K562 (cell line): ENCODE measurements around the gene C12orf42. TPM values are rescaled to one million over a fixed set of nuclear protein-coding genes. Genes with fewer than 3 reads are reported as not detected.

ENCODE experiments used
- ATAC-seq: fragments of 200-7000 bp; cut with Tn5 transposase; 3 replicates; pipeline ENCODE4 v1.9.1; 2020; ENCODE audit warnings: moderate library complexity
- BruUV-seq: library from RNA; stranded (reverse); fragments of 400-500 nt; replicated peaks from 2 replicates; lab custom pipeline; 2021; lab: Mats Ljungman, UMichigan
- CTCF ChIA-PET: fragments of 300-600 bp; formaldehyde crosslinking; extraction: SDS; loops from one replicate; lab custom pipeline; 2021; ENCODE audit warnings: low intra/inter-chr PET ratio; lab: Yijun Ruan, JAX
- POLR2A ChIA-PET: fragments of 300-600, 350-650 bp; sonication (Branson Sonifier 250); formaldehyde crosslinking; extraction: SDS; loops from one replicate; lab custom pipeline; 2021; ENCODE audit warnings: antibody characterized with exemption, inconsistent platforms; lab: Yijun Ruan, JAX
- DNase-seq, 4 experiments: peaks; one replicate each; pipeline versions ENCODE4 v3.0.0 to v3.0.0-alpha.2; 2011 to 2018; ENCODE audit warnings: low spot score in 3 of 4, mixed read lengths in 3 of 4; ENCODE audit errors: extremely low read depth in 1 of 4
- FAIRE-seq: peaks from 2 replicates; lab custom pipeline; 2011; peaks lifted over from hg19 to GRCh38; lab: Jason Lieb, UNC
- H2AFZ ChIP-seq: 2 replicates; pipeline ENCODE4 v1.6.0; 2011; ENCODE audit warnings: low read depth, low read length, control low read depth, inconsistent platforms
- H3K27ac ChIP-seq: fragments of 200-600 bp; 3 replicates; pipeline ENCODE4 v1.8.0; 2011; ENCODE audit warnings: low read depth, mild to moderate bottlenecking, control low read depth, inconsistent platforms, low read length, moderate library complexity, mixed read lengths; ENCODE audit errors: extremely low read depth
- H3K27me3 ChIP-seq, 2 experiments: fragments of 300-600 bp in 1 of 2; 2 replicates in 1 of 2; 3 replicates in 1 of 2; pipeline versions ENCODE4 v1.6.0 to v1.8.0; 2011; ENCODE audit warnings: inconsistent platforms in 2 of 2, low read length in 2 of 2, mild to moderate bottlenecking in 1 of 2, mixed read lengths in 1 of 2, moderate library complexity in 1 of 2; ENCODE audit not compliant: control insufficient read depth in 2 of 2, insufficient read depth in 2 of 2
- H3K36me3 ChIP-seq: fragments of 300-600 bp; 3 replicates; pipeline ENCODE4 v1.8.0; 2011; ENCODE audit warnings: mild to moderate bottlenecking, low read length, inconsistent platforms; ENCODE audit not compliant: control insufficient read depth, insufficient read depth
- H3K4me1 ChIP-seq, 2 experiments: fragments of 200-600 bp in 1 of 2; replicated peaks in 1 of 2; 2 replicates in 1 of 2; 3 replicates in 1 of 2; pipeline versions ENCODE4 v1.5.1 to v1.8.0; 2011; ENCODE audit warnings: inconsistent platforms in 2 of 2, low read length in 2 of 2, mild to moderate bottlenecking in 1 of 2, mixed read lengths in 1 of 2, moderate library complexity in 1 of 2; ENCODE audit not compliant: control insufficient read depth in 2 of 2, insufficient read depth in 2 of 2
- H3K4me2 ChIP-seq: 2 replicates; pipeline ENCODE4 v1.6.1; 2011; ENCODE audit warnings: low read length, control low read depth, inconsistent platforms, mixed read lengths; ENCODE audit not compliant: insufficient read depth
- H3K4me3 ChIP-seq: fragments of 200-600 bp; sonication (generic), shearing (Covaris generic); 2 replicates; pipeline ENCODE4 v1.5.1; 2016; ENCODE audit warnings: control low read depth, inconsistent platforms
- H3K79me2 ChIP-seq: fragments of 200-600 bp; 3 replicates; pipeline ENCODE4 v1.8.0; 2011; ENCODE audit warnings: low read length, inconsistent platforms; ENCODE audit not compliant: control insufficient read depth, insufficient read depth
- H3K9ac ChIP-seq, 2 experiments: 2 replicates each; pipeline versions ENCODE4 v1.6.0 to v1.6.1; 2011; ENCODE audit warnings: low read depth in 2 of 2, low read length in 2 of 2, control low read depth in 1 of 2, inconsistent platforms in 1 of 2, mild to moderate bottlenecking in 1 of 2, mixed read lengths in 1 of 2; ENCODE audit not compliant: insufficient read depth in 1 of 2
- H3K9me1 ChIP-seq: one replicate; pipeline ENCODE4 v1.6.0; 2011; ENCODE audit warnings: inconsistent platforms, mild to moderate bottlenecking, low read length, moderate library complexity; ENCODE audit not compliant: control insufficient read depth, insufficient read depth
- H3K9me3 ChIP-seq: replicated peaks from 2 replicates; pipeline ENCODE4 v1.5.1; 2011; ENCODE audit warnings: low read depth, low read length, inconsistent platforms; ENCODE audit not compliant: control insufficient read depth, insufficient read depth
- H4K20me1 ChIP-seq: replicated peaks from 2 replicates; pipeline ENCODE4 v1.6.1; 2011; ENCODE audit warnings: low read length, inconsistent platforms, mixed read lengths; ENCODE audit not compliant: control insufficient read depth, insufficient read depth
- GABPA ChIP-seq: fragments of 200-800 bp; sonication (Bioruptor generic); conservative IDR thresholded peaks from 2 replicates; pipeline ENCODE4 v1.6.1; 2016; ENCODE audit warnings: low read depth, missing genetic modification characterization, missing compliant biosample characterization
- KDM2B ChIP-seq: fragments of 250-450 bp; sonication (Bioruptor Pico); IDR thresholded peaks from 2 replicates; pipeline ENCODE4 v1.8.0; 2021; ENCODE audit warnings: mild to moderate bottlenecking, moderate library complexity
- MCM3 ChIP-seq: fragments of 450-650 bp; IDR thresholded peaks from 2 replicates; pipeline ENCODE4 v1.6.1; 2016
- MIER1 ChIP-seq: fragments of 450-650 bp; IDR thresholded peaks from 2 replicates; pipeline ENCODE4 v1.6.1; 2016; ENCODE audit warnings: antibody characterized with exemption, mild to moderate bottlenecking, low read depth
- MTA1 ChIP-seq: fragments of 450-650 bp; IDR thresholded peaks from 2 replicates; pipeline ENCODE4 v1.6.1; 2017; ENCODE audit warnings: borderline replicate concordance
- POLR2AphosphoS2 ChIP-seq: IDR thresholded peaks from 2 replicates; pipeline ENCODE4 v1.6.1; 2012; ENCODE audit warnings: low read length, improper control_type of control experiment
- RCOR1 ChIP-seq, 2 experiments: IDR thresholded peaks; 2 replicates each; pipeline ENCODE4 v1.6.1; 2012; ENCODE audit warnings: low read depth in 2 of 2, low read length in 2 of 2, borderline replicate concordance in 1 of 2, improper control_type of control experiment in 1 of 2
- SIN3B ChIP-seq: fragments of 450-650 bp; IDR thresholded peaks from 2 replicates; pipeline ENCODE4 v1.6.1; 2017; ENCODE audit warnings: low read depth, mild to moderate bottlenecking, moderate library complexity
- SMAD2 ChIP-seq: fragments of 150-350 bp; IDR thresholded peaks from 2 replicates; pipeline ENCODE4 v1.6.1; 2014; ENCODE audit warnings: low read depth, mild to moderate bottlenecking, low read length
- TOE1 ChIP-seq, 2 experiments: fragments of 450-650 bp in 1 of 2; sonication (generic) in 1 of 2; formaldehyde crosslinking in 1 of 2; IDR thresholded peaks; 2 replicates each; pipeline versions ENCODE4 v1.7.1 to v1.8.0; 2016 to 2022; ENCODE audit warnings: borderline replicate concordance in 2 of 2, mild to moderate bottlenecking in 2 of 2, antibody characterized with exemption in 1 of 2, inconsistent platforms in 1 of 2, low read depth in 1 of 2, missing genetic modification reagents in 1 of 2, moderate library complexity in 1 of 2
- U2AF2 ChIP-seq: fragments of 200-400 bp; formaldehyde crosslinking; optimal IDR thresholded peaks from 2 replicates; pipeline ENCODE3; 2017; ENCODE audit warnings: low read depth, mild to moderate bottlenecking, low read length
- ZKSCAN3 ChIP-seq: fragments of 250-450 bp; sonication (Bioruptor Pico); IDR thresholded peaks from 2 replicates; pipeline ENCODE4 v1.4.0; 2020
- ZNF232 ChIP-seq: sonication (generic); formaldehyde crosslinking; IDR thresholded peaks from 2 replicates; pipeline ENCODE4 v1.8.0; 2022; ENCODE audit warnings: mild to moderate bottlenecking, missing genetic modification reagents
- ZNF584 ChIP-seq: fragments of 200-800 bp; sonication (Bioruptor generic); IDR thresholded peaks from 2 replicates; pipeline ENCODE4 v1.6.1; 2016; ENCODE audit warnings: low read depth, mild to moderate bottlenecking, missing genetic modification characterization, missing compliant biosample characterization
- ZNF75A ChIP-seq: fragments of 450-650 bp; formaldehyde crosslinking; IDR thresholded peaks from 2 replicates; pipeline ENCODE4 v1.4.0; 2020; ENCODE audit warnings: mild to moderate bottlenecking
- WGBS: fragments of 100-300 bp; shearing (Covaris generic); methylation state at CpG from one replicate; pipeline ENCODE4 v1.1.6; 2016; ENCODE audit warnings: low coverage, mixed read lengths; ENCODE audit not compliant: insufficient coverage; ENCODE audit errors: missing lambda C conversion rate; 5-methylcytosine and 5-hydroxymethylcytosine counted together
- in situ Hi-C: fragments of 300-500 bp; cut with MboI; formaldehyde crosslinking; loops from 4 replicates; pipeline ENCODE4 v1.15.0; 2018; ENCODE audit warnings: inconsistent platforms, mixed read lengths
- intact Hi-C: fragments of 100-400 bp; cut with micrococcal nuclease; formaldehyde crosslinking; loops from 2 replicates; pipeline ENCODE4 v1.14.2; 2022
- polyA plus RNA-seq, 8 experiments: library from polyadenylated mRNA; depleted of rRNA in 4 of 8; stranded (reverse) in 5 of 8; unstranded in 3 of 8; fragments of >200 nt; fragmentation: Nextera tagmentation in 2 of 8; fragmentation: Illumina TruSeq in 1 of 8; extraction: Ambion mirVana in 2 of 8; extraction: Trizol in 1 of 8; gene quantifications; 2 replicates each; pipeline versions ENCODE4 v1.2.1 to v1.2.3, GENCODE V29; 2011 to 2014; ENCODE audit warnings: inconsistent platforms in 1 of 8, missing spikeins in 1 of 8
- total RNA-seq, 7 experiments: library from RNA; depleted of rRNA in 6 of 7; stranded (reverse); fragments of >200 nt in 6 of 7; fragmentation: Illumina TruSeq in 2 of 7; extraction: Trizol in 2 of 7; gene quantifications; 2 replicates each; pipeline versions ENCODE4 v1.2.1 to v1.2.3, GENCODE V29; 2011 to 2021; ENCODE audit warnings: low replicate concordance in 1 of 7
- TF ChIP-seq, protein P1 (sequence below): sonication (generic); formaldehyde crosslinking; IDR thresholded peaks from 2 replicates; pipeline ENCODE4 v1.8.1; 2023; ENCODE audit warnings: mild to moderate bottlenecking, missing genetic modification reagents

C12orf42 gene
- total and polyA plus RNA-seq, 9 of the 15 experiments (the other 6 are each of a cell fraction or from before 2014, with no cell fraction given), result not detected

GRCh38 chr12:103519632-103520031 lies 23.9 kb upstream of the C12orf42 start:
- H3K9me1 ChIP-seq, result no peaks in the 10 kb centered on the region
- intact Hi-C loops (no loop called here), in situ Hi-C loops (no loop called here)
- ChIA-PET CTCF (no interaction called here), POLR2A (no interaction called here)
- ATAC-seq (no peak), FAIRE-seq (no peak), DNase-seq (no peak)
- no peak overlapping the region for H3K4me3 ChIP-seq
- H3K27ac ChIP-seq, result no peak overlapping the region
- 0% methylated on average over 1 of the region's 2 CpGs for WGBS
- H3K27me3 ChIP-seq, result no peaks in the 10 kb centered on the region
- no peak overlapping the region for H3K4me2 ChIP-seq
- H3K4me1 ChIP-seq, result no peaks in the 10 kb centered on the region
- no peaks in the 10 kb centered on the region for H3K9me3 ChIP-seq
- no peaks in the 10 kb centered on the region for H4K20me1 ChIP-seq
- H2AFZ ChIP-seq, result no peak overlapping the region
- H3K79me2 ChIP-seq, result no peaks in the 10 kb centered on the region
- H3K9ac ChIP-seq, result no peak overlapping the region
- no peaks in the 10 kb centered on the region for H3K36me3 ChIP-seq
- TF ChIP-seq ZNF232 (CRISPR knock-in tag), result no peak
- no peak for TF ChIP-seq GABPA (tag)
- TF ChIP-seq MIER1, result no peak
- TF ChIP-seq RCOR1 (IDR thresholded peaks at IDR 0.05; ENCODE audit: borderline replicate concordance in 1 of 2, low read depth in 2 of 2, low read length in 2 of 2), result no peak
- no TSS peak for BruUV-seq

- no peaks in the 10 kb centered on the region for H4K20me1 ChIP-seq
- FAIRE-seq (no peak), ATAC-seq (no peak), DNase-seq (no peak)
- no peak overlapping the region for H2AFZ ChIP-seq
- H3K9me1 ChIP-seq, result no peaks in the 10 kb centered on the region
- 0% methylated on average over 2 of the region's 2 CpGs for WGBS
- BruUV-seq, result no TSS peak
- no peaks in the 10 kb centered on the region for H3K27me3 ChIP-seq
- H3K4me2 ChIP-seq, result no peak overlapping the region
- H3K27ac ChIP-seq, result no peak overlapping the region
- no peaks in the 10 kb centered on the region for H3K9me3 ChIP-seq
- ChIA-PET CTCF (no interaction called here), POLR2A (no interaction called here)
- in situ Hi-C loops, result no loop called here
- H3K9ac ChIP-seq, result no peak overlapping the region
- H3K79me2 ChIP-seq, result no peaks in the 10 kb centered on the region
- no peaks in the 10 kb centered on the region for H3K36me3 ChIP-seq
- no peaks in the 10 kb centered on the region for H3K4me1 ChIP-seq
- TF ChIP-seq ZNF75A (CRISPR knock-in tag) (no peak), U2AF2 (no peak), POLR2AphosphoS2 (no peak), ZKSCAN3 (no peak), MTA1 (no peak), TOE1 (IDR thresholded peaks at IDR 0.05; ENCODE audit: borderline replicate concordance) (no peak), TOE1 (CRISPR knock-in tag; IDR thresholded peaks at IDR 0.05; ENCODE audit: borderline replicate concordance, low read depth) (no peak), SIN3B (no peak), ZNF584 (no peak), SMAD2 (no peak), KDM2B (CRISPR knock-in tag) (no peak), MCM3 (no peak)
- TF ChIP-seq, protein P1, sequence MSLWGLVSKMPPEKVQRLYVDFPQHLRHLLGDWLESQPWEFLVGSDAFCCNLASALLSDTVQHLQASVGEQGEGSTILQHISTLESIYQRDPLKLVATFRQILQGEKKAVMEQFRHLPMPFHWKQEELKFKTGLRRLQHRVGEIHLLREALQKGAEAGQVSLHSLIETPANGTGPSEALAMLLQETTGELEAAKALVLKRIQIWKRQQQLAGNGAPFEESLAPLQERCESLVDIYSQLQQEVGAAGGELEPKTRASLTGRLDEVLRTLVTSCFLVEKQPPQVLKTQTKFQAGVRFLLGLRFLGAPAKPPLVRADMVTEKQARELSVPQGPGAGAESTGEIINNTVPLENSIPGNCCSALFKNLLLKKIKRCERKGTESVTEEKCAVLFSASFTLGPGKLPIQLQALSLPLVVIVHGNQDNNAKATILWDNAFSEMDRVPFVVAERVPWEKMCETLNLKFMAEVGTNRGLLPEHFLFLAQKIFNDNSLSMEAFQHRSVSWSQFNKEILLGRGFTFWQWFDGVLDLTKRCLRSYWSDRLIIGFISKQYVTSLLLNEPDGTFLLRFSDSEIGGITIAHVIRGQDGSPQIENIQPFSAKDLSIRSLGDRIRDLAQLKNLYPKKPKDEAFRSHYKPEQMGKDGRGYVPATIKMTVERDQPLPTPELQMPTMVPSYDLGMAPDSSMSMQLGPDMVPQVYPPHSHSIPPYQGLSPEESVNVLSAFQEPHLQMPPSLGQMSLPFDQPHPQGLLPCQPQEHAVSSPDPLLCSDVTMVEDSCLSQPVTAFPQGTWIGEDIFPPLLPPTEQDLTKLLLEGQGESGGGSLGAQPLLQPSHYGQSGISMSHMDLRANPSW, result no peak
- H3K4me3 ChIP-seq, result no peak overlapping the region
- intact Hi-C loops, result no loop called here
These were observed 23.1 kb upstream of the C12orf42 start for GRCh38 chr12:103518899-103519298.
